Measurements from ENCODE around the gene SLC44A5.
"Not testable (repeated sequence)": the region's sequence is repeated elsewhere in the genome, so short reads cannot be mapped to it uniquely, and the experiment has no call there.

Gene SLC44A5

GRCh38 chr1:75602486-75602885, 8.4 kb downstream of the SLC44A5 start:
- Histone ChIP-seq H3K36me3 (ENCODE audit: insufficient read depth, low read length) (no peaks in the 10 kb centered on the region), H3K27me3 (ENCODE audit: insufficient read depth, low read length, poor library complexity, severe bottlenecking) (no peaks in the 10 kb centered on the region), H3K4me1 (ENCODE audit: insufficient read depth, low read length, poor library complexity, severe bottlenecking) (no peaks in the 10 kb centered on the region), H3K9me2 (replicated peaks; ENCODE audit: low read depth, low read length) (no peaks in the 10 kb centered on the region), H3K4me3 (ENCODE audit: low read length, poor library complexity, severe bottlenecking) (no peak overlapping the region), H3K9ac (ENCODE audit: low read depth, low read length, poor library complexity, severe bottlenecking) (no peak overlapping the region), H3F3A (ENCODE audit: low read depth) (no peaks in the 10 kb centered on the region), H4K20me1 (ENCODE audit: insufficient read depth, low read length, poor library complexity, severe bottlenecking) (no peaks in the 10 kb centered on the region), H2AFZ (ENCODE audit: low read length) (no peak overlapping the region), H3K4me2 (ENCODE audit: low read depth, low read length, poor library complexity, severe bottlenecking) (no peak overlapping the region), H3K9me3 (ENCODE audit: insufficient read depth, low read depth, low read length) (no peaks in the 10 kb centered on the region), H3K79me2 (ENCODE audit: insufficient read depth, low read length) (no peaks in the 10 kb centered on the region)
- TF ChIP-seq CTCF (conservative IDR thresholded peaks at IDR 0.05; ENCODE audit: low read length) = no peak
- TF ChIP-seq EZH2phosphoT487 (IDR thresholded peaks at IDR 0.05; ENCODE audit: borderline replicate concordance) = no peak

GRCh38 chr1:75600781-75601180, 10.1 kb downstream of the SLC44A5 start:
- Histone ChIP-seq H3F3A (ENCODE audit: low read depth) (no peaks in the 10 kb centered on the region), H3K4me1 (ENCODE audit: insufficient read depth, low read length, poor library complexity, severe bottlenecking) (no peaks in the 10 kb centered on the region), H3K36me3 (ENCODE audit: insufficient read depth, low read length) (no peaks in the 10 kb centered on the region), H3K27me3 (ENCODE audit: insufficient read depth, low read length, poor library complexity, severe bottlenecking) (no peaks in the 10 kb centered on the region), H2AFZ (ENCODE audit: low read length) (no peak overlapping the region), H4K20me1 (ENCODE audit: insufficient read depth, low read length, poor library complexity, severe bottlenecking) (no peaks in the 10 kb centered on the region), H3K4me3 (ENCODE audit: low read length, poor library complexity, severe bottlenecking) (no peak overlapping the region), H3K4me2 (ENCODE audit: low read depth, low read length, poor library complexity, severe bottlenecking) (no peak overlapping the region), H3K9ac (ENCODE audit: low read depth, low read length, poor library complexity, severe bottlenecking) (no peak overlapping the region), H3K9me2 (replicated peaks; ENCODE audit: low read depth, low read length) (no peaks in the 10 kb centered on the region), H3K9me3 (ENCODE audit: insufficient read depth, low read depth, low read length) (no peaks in the 10 kb centered on the region), H3K79me2 (ENCODE audit: insufficient read depth, low read length) (no peaks in the 10 kb centered on the region)
- TF ChIP-seq CTCF (conservative IDR thresholded peaks at IDR 0.05; ENCODE audit: low read length) = no peak
- no peak for TF ChIP-seq EZH2phosphoT487 (IDR thresholded peaks at IDR 0.05; ENCODE audit: borderline replicate concordance)

GRCh38 chr1:75594327-75594726, 16.6 kb downstream of the SLC44A5 start:
- no peaks in the 10 kb centered on the region for H3K27me3 ChIP-seq (ENCODE audit: insufficient read depth, low read length, poor library complexity, severe bottlenecking)

GRCh38 chr1:75593457-75593856, 17.5 kb downstream of the SLC44A5 start:
- H3K9ac ChIP-seq (ENCODE audit: low read depth, low read length, poor library complexity, severe bottlenecking); H3K4me2 ChIP-seq (ENCODE audit: low read depth, low read length, poor library complexity, severe bottlenecking); H3K36me3 ChIP-seq (ENCODE audit: insufficient read depth, low read length); H3K4me1 ChIP-seq (ENCODE audit: insufficient read depth, low read length, poor library complexity, severe bottlenecking); H3F3A ChIP-seq (ENCODE audit: low read depth); H3K9me2 ChIP-seq (replicated peaks; ENCODE audit: low read depth, low read length); H3K79me2 ChIP-seq (ENCODE audit: insufficient read depth, low read length); H3K9me3 ChIP-seq (ENCODE audit: insufficient read depth, low read depth, low read length); H3K27me3 ChIP-seq (ENCODE audit: insufficient read depth, low read length, poor library complexity, severe bottlenecking); H3K4me3 ChIP-seq (ENCODE audit: low read length, poor library complexity, severe bottlenecking); H4K20me1 ChIP-seq (ENCODE audit: insufficient read depth, low read length, poor library complexity, severe bottlenecking); H2AFZ ChIP-seq (ENCODE audit: low read length): not testable (repeated sequence)

More at GRCh38 chr1:75594327-75594726, 16.6 kb downstream of the SLC44A5 start:
- Histone ChIP-seq H3F3A (ENCODE audit: low read depth) (no peaks in the 10 kb centered on the region), H2AFZ (ENCODE audit: low read length) (no peak overlapping the region), H3K36me3 (ENCODE audit: insufficient read depth, low read length) (no peaks in the 10 kb centered on the region), H3K9ac (ENCODE audit: low read depth, low read length, poor library complexity, severe bottlenecking) (no peak overlapping the region), H3K9me3 (ENCODE audit: insufficient read depth, low read depth, low read length) (no peaks in the 10 kb centered on the region), H3K9me2 (replicated peaks; ENCODE audit: low read depth, low read length) (no peaks in the 10 kb centered on the region), H4K20me1 (ENCODE audit: insufficient read depth, low read length, poor library complexity, severe bottlenecking) (no peaks in the 10 kb centered on the region), H3K4me1 (ENCODE audit: insufficient read depth, low read length, poor library complexity, severe bottlenecking) (no peaks in the 10 kb centered on the region), H3K4me2 (ENCODE audit: low read depth, low read length, poor library complexity, severe bottlenecking) (no peak overlapping the region), H3K4me3 (ENCODE audit: low read length, poor library complexity, severe bottlenecking) (no peak overlapping the region), H3K79me2 (ENCODE audit: insufficient read depth, low read length) (no peaks in the 10 kb centered on the region)
- no peak for TF ChIP-seq CTCF (conservative IDR thresholded peaks at IDR 0.05; ENCODE audit: low read length)
- no peak for TF ChIP-seq EZH2phosphoT487 (IDR thresholded peaks at IDR 0.05; ENCODE audit: borderline replicate concordance)
